ENCODE data around the gene DAP. TPM values are rescaled to one million over a fixed set of nuclear protein-coding genes. Genes with fewer than 3 reads are reported as not detected.
"Not testable (repeated sequence)": the region's sequence is repeated elsewhere in the genome, so short reads cannot be mapped to it uniquely, and the experiment has no call there.

The DAP gene
- polyA plus RNA-seq, 5 donors = 80.0 to 119 (median 92.8) TPM

DNA sequence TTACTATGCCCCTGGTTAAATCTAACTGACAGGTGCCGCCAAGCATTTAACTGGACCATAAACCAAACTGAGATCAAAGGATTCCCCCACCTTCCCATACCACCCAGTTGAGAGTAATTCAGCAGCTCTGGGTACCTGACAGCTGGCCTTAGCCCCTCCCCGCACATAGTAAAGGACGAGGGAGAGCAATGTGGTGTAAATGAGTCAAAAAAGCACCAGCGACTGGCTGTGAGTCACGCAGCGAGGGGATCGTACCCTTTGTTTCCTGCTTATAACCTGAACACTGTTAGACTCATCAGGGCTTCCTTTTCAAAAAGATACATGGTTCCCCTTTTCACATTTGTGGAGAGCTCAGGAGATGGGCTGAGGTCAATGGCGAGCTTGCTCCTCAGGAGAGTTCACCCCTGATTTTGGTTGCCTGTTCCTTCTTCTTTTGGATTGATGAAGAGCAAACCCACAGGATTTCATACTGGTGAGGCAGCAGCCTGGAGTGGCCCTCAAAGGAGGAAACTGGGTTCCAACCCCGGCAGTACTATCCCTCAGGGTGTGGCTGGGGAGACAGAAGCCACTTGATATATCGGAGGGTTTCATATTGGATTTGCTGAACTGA is 125.7 kb downstream of the DAP start:
- DNase-seq = no peak

DNA sequence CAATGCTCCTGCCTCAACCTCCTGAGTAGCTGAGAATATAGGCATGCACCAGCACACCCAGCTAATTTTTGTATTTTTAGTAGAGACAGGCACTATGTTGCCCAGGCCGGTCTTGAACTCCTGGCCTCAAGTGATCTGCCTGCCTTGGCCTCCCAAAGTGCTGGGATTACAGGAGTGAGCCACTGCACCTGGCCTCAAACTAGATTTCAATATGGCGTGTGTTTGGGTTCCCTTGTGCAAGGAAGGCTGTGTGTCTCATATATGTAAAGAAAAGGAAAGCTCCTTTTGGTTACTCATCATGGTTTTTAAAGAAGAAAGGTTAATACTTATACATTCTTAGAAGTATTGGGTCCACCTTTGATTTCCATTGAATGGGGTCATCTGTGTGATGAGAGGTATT is 126.5 kb downstream of the DAP start:
- no peak for DNase-seq

DNA sequence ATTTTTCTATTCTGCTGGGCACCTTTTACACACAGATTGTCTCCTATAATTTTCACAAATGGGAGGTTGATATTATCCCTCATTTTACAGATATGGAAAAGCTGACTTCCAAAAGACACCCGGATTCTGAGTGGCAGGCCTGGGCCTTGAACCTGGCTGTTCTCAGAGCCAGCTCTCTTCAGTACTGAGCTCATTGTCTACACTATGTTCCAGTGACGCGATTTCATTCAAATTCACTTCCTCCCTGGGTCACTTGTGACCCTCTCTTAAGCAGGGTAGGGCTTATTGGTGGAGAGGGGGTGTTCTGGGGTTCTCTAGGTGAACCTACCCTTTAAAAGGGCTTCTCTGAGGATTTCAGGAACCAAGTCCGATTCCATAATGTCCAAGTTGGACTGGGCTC is 127.0 kb downstream of the DAP start:
- no peak for DNase-seq

GRCh38 chr5:10633271-10634049 is 127.6 kb downstream of the DAP start:
- DNase-seq = no peak

- no peak for DNase-seq
These were observed 128.8 kb downstream of the DAP start for GRCh38 chr5:10632110-10632761.

DNA sequence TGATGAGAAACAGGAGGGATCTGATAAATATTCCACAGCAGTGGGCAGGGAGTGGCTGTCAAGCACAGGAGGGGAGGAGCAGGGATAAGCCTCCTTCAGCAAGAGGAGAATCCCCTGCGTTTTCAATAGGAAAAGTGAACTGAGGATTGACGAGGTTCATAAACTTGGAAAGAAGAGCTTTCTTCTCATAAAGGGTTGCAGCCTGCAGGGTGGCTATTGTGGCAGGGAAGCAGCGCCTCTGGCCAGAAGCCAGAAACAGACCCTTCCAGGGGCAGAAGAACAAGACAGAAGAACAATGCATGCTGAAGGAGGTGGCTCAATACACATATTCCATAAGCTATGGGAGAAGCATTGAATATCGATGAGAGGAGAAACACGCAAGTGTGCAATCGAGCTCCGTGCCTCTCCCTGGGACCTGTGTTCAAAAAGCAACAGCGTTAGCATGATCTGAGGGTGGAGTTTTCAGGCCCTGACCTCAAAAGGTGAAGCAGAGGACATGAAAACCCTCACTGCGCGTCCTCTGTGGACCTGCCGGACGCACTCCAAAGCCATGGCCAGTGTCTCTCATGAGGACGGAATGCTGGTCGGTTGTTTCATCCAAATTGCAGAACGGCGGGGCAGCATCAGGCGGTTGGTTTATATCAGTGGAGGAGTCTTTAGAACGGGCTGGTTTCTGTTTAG is 129.6 kb downstream of the DAP start:
- DNase-seq = no peak

DNA sequence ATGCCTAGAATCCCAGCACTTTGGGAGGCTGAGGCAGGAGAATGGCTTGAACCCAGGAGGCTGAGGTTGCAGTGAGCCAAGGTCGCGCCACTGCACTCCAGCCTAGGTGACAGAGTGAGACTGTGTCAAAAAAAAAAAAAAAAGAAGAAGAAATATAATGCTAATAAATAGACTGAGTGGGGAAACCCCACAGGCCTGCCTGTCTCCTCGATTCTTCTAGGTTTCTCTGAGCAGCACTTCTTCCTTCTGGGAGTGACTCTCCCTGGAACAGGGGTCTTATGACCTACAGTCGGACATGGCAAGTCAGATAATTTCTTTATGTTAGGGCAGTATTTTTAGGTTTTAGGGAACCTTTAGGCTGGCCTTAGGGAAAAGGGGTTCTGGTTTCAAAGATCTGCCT is 130.3 kb downstream of the DAP start:
- not testable (repeated sequence) for DNase-seq

- DNase-seq = no peak
These were observed 130.9 kb downstream of the DAP start for GRCh38 chr5:10630126-10630525.

DNA sequence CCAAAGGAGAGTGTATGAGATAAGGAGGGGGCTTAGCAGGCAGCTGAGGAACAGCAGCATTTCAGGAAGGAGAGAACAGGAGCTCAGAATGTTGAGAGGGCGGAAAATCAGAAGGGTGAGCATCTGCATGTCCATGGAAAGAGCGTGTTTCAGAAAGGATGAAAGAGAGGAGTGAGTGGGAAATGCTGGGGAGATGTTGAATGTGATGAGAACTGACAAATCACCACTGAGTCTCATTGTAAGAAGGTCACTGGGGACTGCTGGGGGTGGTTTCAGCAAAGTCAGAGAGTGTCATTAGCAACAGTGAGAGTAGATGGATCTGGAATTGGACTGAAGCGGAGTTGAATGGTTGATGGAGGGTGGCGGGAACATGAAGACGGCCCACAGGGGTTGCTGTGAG is 131.4 kb downstream of the DAP start:
- no peak for DNase-seq

Other genes starting within 250 kb of the DAP start
- gene ANKRD33B, start 197.2 kb downstream of the DAP start, polyA plus RNA-seq (ENCODE audit: insufficient read depth in 1 of 5, insufficient read length in 5 of 5, low replicate concordance in 1 of 5) = under 1 TPM; 0.53 to 0.78 (median 0.58) TPM

Data from right lung (tissue), 5 donors.